Esophagus squamous epithelium (tissue), 4 donors: ENCODE data around the gene MINDY3.

Source experiments
- POLR2A ChIP-seq, 4 donors: fragments of 450-650 bp; IDR thresholded peaks; one replicate each; pipeline ENCODE4 v1.6.1; 2017; ENCODE audit warnings: antibody characterized with exemption in 4 of 4, mild to moderate bottlenecking in 4 of 4, moderate library complexity in 3 of 4
- TF ChIP-seq, protein P1 (sequence below), 6 experiments: fragments of 450-650 bp in 4 of 6; fragments of 200-600 bp in 2 of 6; sonication (generic) in 2 of 6; IDR thresholded peaks; one replicate each; pipeline ENCODE4 v1.5.1; 2016 to 2019; ENCODE audit warnings: antibody characterized with exemption in 6 of 6, mild to moderate bottlenecking in 4 of 6, moderate library complexity in 4 of 6

DNA sequence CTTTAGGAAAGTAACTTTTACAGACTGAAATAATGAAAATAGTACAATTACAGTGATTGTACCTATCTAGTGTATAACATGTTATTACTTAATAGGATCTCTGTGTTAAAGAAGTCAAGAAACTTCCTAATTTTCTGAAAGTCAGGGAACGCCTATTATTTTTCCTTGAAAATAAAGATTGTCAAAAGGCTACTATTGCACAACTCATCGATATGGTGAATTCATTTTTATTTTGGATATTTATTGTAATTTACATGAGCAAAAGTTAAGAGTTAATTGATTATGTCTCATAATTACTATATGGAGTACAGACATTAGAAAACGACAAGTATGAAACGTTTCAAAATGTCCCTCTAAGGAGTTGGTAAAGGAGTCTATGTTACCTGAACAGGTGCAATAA is 12.8 kb downstream of the MINDY3 start:
- TF ChIP-seq, protein P1, sequence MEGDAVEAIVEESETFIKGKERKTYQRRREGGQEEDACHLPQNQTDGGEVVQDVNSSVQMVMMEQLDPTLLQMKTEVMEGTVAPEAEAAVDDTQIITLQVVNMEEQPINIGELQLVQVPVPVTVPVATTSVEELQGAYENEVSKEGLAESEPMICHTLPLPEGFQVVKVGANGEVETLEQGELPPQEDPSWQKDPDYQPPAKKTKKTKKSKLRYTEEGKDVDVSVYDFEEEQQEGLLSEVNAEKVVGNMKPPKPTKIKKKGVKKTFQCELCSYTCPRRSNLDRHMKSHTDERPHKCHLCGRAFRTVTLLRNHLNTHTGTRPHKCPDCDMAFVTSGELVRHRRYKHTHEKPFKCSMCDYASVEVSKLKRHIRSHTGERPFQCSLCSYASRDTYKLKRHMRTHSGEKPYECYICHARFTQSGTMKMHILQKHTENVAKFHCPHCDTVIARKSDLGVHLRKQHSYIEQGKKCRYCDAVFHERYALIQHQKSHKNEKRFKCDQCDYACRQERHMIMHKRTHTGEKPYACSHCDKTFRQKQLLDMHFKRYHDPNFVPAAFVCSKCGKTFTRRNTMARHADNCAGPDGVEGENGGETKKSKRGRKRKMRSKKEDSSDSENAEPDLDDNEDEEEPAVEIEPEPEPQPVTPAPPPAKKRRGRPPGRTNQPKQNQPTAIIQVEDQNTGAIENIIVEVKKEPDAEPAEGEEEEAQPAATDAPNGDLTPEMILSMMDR (IDR thresholded peaks at IDR 0.05) = no peak
- TF ChIP-seq POLR2A (IDR thresholded peaks at IDR 0.05) = no peak
